SH-SY5Y (cell line): ENCODE results near the gene IPO5.

Source experiments
- GATA2 ChIP-seq: IDR thresholded peaks from 2 replicates; pipeline ENCODE4 v1.6.1; 2011; ENCODE audit warnings: mild to moderate bottlenecking, low read depth, low read length
- GATA3 ChIP-seq: IDR thresholded peaks from 2 replicates; pipeline ENCODE4 v1.6.1; 2011; ENCODE audit warnings: low read depth, mild to moderate bottlenecking, low read length, moderate library complexity

GRCh38 chr13:97945792-97946419 lies 7.6 kb upstream of the IPO5 start:
- TF ChIP-seq GATA3 (no peak), GATA2 (no peak)
